ENCODE data around the gene HPSE.
"Not testable (repeated sequence)": the region's sequence is repeated elsewhere in the genome, so short reads cannot be mapped to it uniquely, and the experiment has no call there.

Gene HPSE

GRCh38 chr4:83331956-83332355, 2.7 kb downstream of the HPSE start:
- DNase-seq, result peak; percentile 47 to 67

GRCh38 chr4:83329521-83330110, 5.0 kb downstream of the HPSE start:
- peak; percentile 76 to 80 for DNase-seq

GRCh38 chr4:83328521-83329187, 6.0 kb downstream of the HPSE start:
- DNase-seq, result peak; percentile 35 to 39

GRCh38 chr4:83326546-83326945, 8.1 kb downstream of the HPSE start:
- no peak for DNase-seq

GRCh38 chr4:83325306-83325705, 9.3 kb downstream of the HPSE start:
- not testable (repeated sequence) for DNase-seq

- DNase-seq, result no peak
Measured at GRCh38 chr4:83323136-83323535, 11.5 kb downstream of the HPSE start.

- DNase-seq, result peak; percentile 90 to 91
Measured at GRCh38 chr4:83320548-83320947, 14.1 kb downstream of the HPSE start.

GRCh38 chr4:83318666-83319065, 16.0 kb downstream of the HPSE start:
- DNase-seq, result peak; percentile 22 to 31

GRCh38 chr4:83317671-83318070, 17.0 kb downstream of the HPSE start:
- no peak for DNase-seq

- DNase-seq, result peak; percentile 76 to 90
Measured at GRCh38 chr4:83316459-83317165, 18.0 kb downstream of the HPSE start.

- DNase-seq, result peak; percentile 53 to 67
Measured at GRCh38 chr4:83315341-83315870, 19.2 kb downstream of the HPSE start.

- DNase-seq, result no peak
Measured at GRCh38 chr4:83308672-83309071, 26.0 kb downstream of the HPSE start.

GRCh38 chr4:83307920-83308319, 26.7 kb downstream of the HPSE start:
- DNase-seq, result no peak

GRCh38 chr4:83305187-83305586, 29.5 kb downstream of the HPSE start:
- DNase-seq, result no peak

GRCh38 chr4:83297548-83298260, 36.9 kb downstream of the HPSE start:
- no peak for DNase-seq

- no peak for DNase-seq
Measured at GRCh38 chr4:83293305-83294046, 41.2 kb downstream of the HPSE start.

GRCh38 chr4:83290059-83290774, 44.4 kb downstream of the HPSE start:
- not testable (repeated sequence) for DNase-seq

GRCh38 chr4:83288381-83288780, 46.3 kb downstream of the HPSE start:
- DNase-seq, result peak in 1 of 2 donors; percentile 19

- DNase-seq, result peak; percentile 86 to 96
Measured at GRCh38 chr4:83285055-83285407, 49.6 kb downstream of the HPSE start.

GRCh38 chr4:83284193-83285054, 50.2 kb downstream of the HPSE start, which contains the start of gene COQ2:
COQ2 (minus strand) TSS chr4:83284798; CDS start chr4:83284764, 34 bp downstream.
- peak; percentile 98 for DNase-seq

All from inflammatory macrophage (primary cell).